ENCODE results near the gene PPP2R1B.

PPP2R1B gene

GRCh38 chr11:111765320-111765983 is 737 bp downstream of the PPP2R1B start:
- Histone ChIP-seq H3K4me3 (ENCODE audit: low read depth, low read length) (peak overlapping the region; percentile 91), H3K27ac (ENCODE audit: low read depth, low read length) (peak overlapping the region; percentile 87), H3K9me3 (ENCODE audit: control insufficient read depth, insufficient read depth, low read length) (no peaks in the 10 kb centered on the region), H3K4me1 (ENCODE audit: control insufficient read depth, insufficient read depth, low read length) (peaks cover 32% of the 10 kb centered on the region), H3K9ac (ENCODE audit: low read depth, low read length) (peak overlapping the region; percentile 70), H3K27me3 (ENCODE audit: control insufficient read depth, insufficient read depth, low read length) (no peaks in the 10 kb centered on the region), H3K36me3 (ENCODE audit: control insufficient read depth, insufficient read depth, low read length) (peaks cover 43% of the 10 kb centered on the region)

- Histone ChIP-seq H3K9ac (ENCODE audit: low read depth, low read length) (no peak overlapping the region), H3K4me3 (ENCODE audit: low read depth, low read length) (peak overlapping the region; percentile 91), H3K4me1 (ENCODE audit: control insufficient read depth, insufficient read depth, low read length) (peaks cover 24% of the 10 kb centered on the region), H3K27me3 (ENCODE audit: control insufficient read depth, insufficient read depth, low read length) (no peaks in the 10 kb centered on the region), H3K27ac (ENCODE audit: low read depth, low read length) (no peak overlapping the region), H3K9me3 (ENCODE audit: control insufficient read depth, insufficient read depth, low read length) (no peaks in the 10 kb centered on the region), H3K36me3 (ENCODE audit: control insufficient read depth, insufficient read depth, low read length) (peaks cover 51% of the 10 kb centered on the region)
Observed at GRCh38 chr11:111764621-111765020, 1.6 kb downstream of the PPP2R1B start.

GRCh38 chr11:111762981-111763643 is 3.1 kb downstream of the PPP2R1B start:
- no peaks in the 10 kb centered on the region for H3K9me3 ChIP-seq (ENCODE audit: control insufficient read depth, insufficient read depth, low read length)
- H3K27ac ChIP-seq (ENCODE audit: low read depth, low read length), result peak overlapping the region; percentile 73
- H3K4me3 ChIP-seq (ENCODE audit: low read depth, low read length), result no peak overlapping the region
- H3K9ac ChIP-seq (ENCODE audit: low read depth, low read length), result no peak overlapping the region
- H3K36me3 ChIP-seq (ENCODE audit: control insufficient read depth, insufficient read depth, low read length), result peaks cover 66% of the 10 kb centered on the region
- no peaks in the 10 kb centered on the region for H3K27me3 ChIP-seq (ENCODE audit: control insufficient read depth, insufficient read depth, low read length)
- H3K4me1 ChIP-seq (ENCODE audit: control insufficient read depth, insufficient read depth, low read length), result peaks cover 22% of the 10 kb centered on the region

GRCh38 chr11:111762526-111762925 is 3.7 kb downstream of the PPP2R1B start:
- Histone ChIP-seq H3K27me3 (ENCODE audit: control insufficient read depth, insufficient read depth, low read length) (no peaks in the 10 kb centered on the region), H3K9me3 (ENCODE audit: control insufficient read depth, insufficient read depth, low read length) (no peaks in the 10 kb centered on the region), H3K36me3 (ENCODE audit: control insufficient read depth, insufficient read depth, low read length) (peaks cover 72% of the 10 kb centered on the region), H3K4me3 (ENCODE audit: low read depth, low read length) (no peak overlapping the region), H3K4me1 (ENCODE audit: control insufficient read depth, insufficient read depth, low read length) (peaks cover 17% of the 10 kb centered on the region), H3K9ac (ENCODE audit: low read depth, low read length) (no peak overlapping the region), H3K27ac (ENCODE audit: low read depth, low read length) (peak overlapping the region; percentile 73)

GRCh38 chr11:111761036-111761435 is 5.2 kb downstream of the PPP2R1B start:
- Histone ChIP-seq H3K4me1 (ENCODE audit: control insufficient read depth, insufficient read depth, low read length) (peaks cover 12% of the 10 kb centered on the region), H3K27me3 (ENCODE audit: control insufficient read depth, insufficient read depth, low read length) (no peaks in the 10 kb centered on the region), H3K27ac (ENCODE audit: low read depth, low read length) (no peak overlapping the region), H3K9ac (ENCODE audit: low read depth, low read length) (no peak overlapping the region), H3K9me3 (ENCODE audit: control insufficient read depth, insufficient read depth, low read length) (no peaks in the 10 kb centered on the region), H3K36me3 (ENCODE audit: control insufficient read depth, insufficient read depth, low read length) (peaks cover 85% of the 10 kb centered on the region), H3K4me3 (ENCODE audit: low read depth, low read length) (no peak overlapping the region)

- Histone ChIP-seq H3K9ac (ENCODE audit: low read depth, low read length) (no peak overlapping the region), H3K4me3 (ENCODE audit: low read depth, low read length) (no peak overlapping the region), H3K4me1 (ENCODE audit: control insufficient read depth, insufficient read depth, low read length) (peaks cover 9% of the 10 kb centered on the region), H3K27ac (ENCODE audit: low read depth, low read length) (no peak overlapping the region), H3K27me3 (ENCODE audit: control insufficient read depth, insufficient read depth, low read length) (no peaks in the 10 kb centered on the region), H3K9me3 (ENCODE audit: control insufficient read depth, insufficient read depth, low read length) (no peaks in the 10 kb centered on the region), H3K36me3 (ENCODE audit: control insufficient read depth, insufficient read depth, low read length) (peaks cover 92% of the 10 kb centered on the region)
Observed at GRCh38 chr11:111759778-111760407, 6.3 kb downstream of the PPP2R1B start.

- no peak overlapping the region for H3K9ac ChIP-seq (ENCODE audit: low read depth, low read length)
- H3K27ac ChIP-seq (ENCODE audit: low read depth, low read length), result no peak overlapping the region
- H3K36me3 ChIP-seq (ENCODE audit: control insufficient read depth, insufficient read depth, low read length), result peaks cover 93% of the 10 kb centered on the region
Observed at GRCh38 chr11:111759376-111759775, 6.8 kb downstream of the PPP2R1B start.

GRCh38 chr11:111756097-111756496 is 10.1 kb downstream of the PPP2R1B start:
- H3K27ac ChIP-seq (ENCODE audit: low read depth, low read length), result no peak overlapping the region
- no peak overlapping the region for H3K9ac ChIP-seq (ENCODE audit: low read depth, low read length)
- no peaks in the 10 kb centered on the region for H3K27me3 ChIP-seq (ENCODE audit: control insufficient read depth, insufficient read depth, low read length)
- no peak overlapping the region for H3K4me3 ChIP-seq (ENCODE audit: low read depth, low read length)
- no peaks in the 10 kb centered on the region for H3K4me1 ChIP-seq (ENCODE audit: control insufficient read depth, insufficient read depth, low read length)
- H3K9me3 ChIP-seq (ENCODE audit: control insufficient read depth, insufficient read depth, low read length), result no peaks in the 10 kb centered on the region
- H3K36me3 ChIP-seq (ENCODE audit: control insufficient read depth, insufficient read depth, low read length), result peaks cover 90% of the 10 kb centered on the region

More at GRCh38 chr11:111759376-111759775, 6.8 kb downstream of the PPP2R1B start:
- H3K4me1 ChIP-seq (ENCODE audit: control insufficient read depth, insufficient read depth, low read length), result peaks cover 4% of the 10 kb centered on the region; the same call in 1 of the 2 replicates
- no peaks in the 10 kb centered on the region for H3K27me3 ChIP-seq (ENCODE audit: control insufficient read depth, insufficient read depth, low read length)
- H3K4me3 ChIP-seq (ENCODE audit: low read depth, low read length), result no peak overlapping the region
- no peaks in the 10 kb centered on the region for H3K9me3 ChIP-seq (ENCODE audit: control insufficient read depth, insufficient read depth, low read length)

- Histone ChIP-seq H3K4me1 (ENCODE audit: control insufficient read depth, insufficient read depth, low read length) (no peaks in the 10 kb centered on the region), H3K9ac (ENCODE audit: low read depth, low read length) (no peak overlapping the region), H3K27me3 (ENCODE audit: control insufficient read depth, insufficient read depth, low read length) (no peaks in the 10 kb centered on the region), H3K36me3 (ENCODE audit: control insufficient read depth, insufficient read depth, low read length) (peaks cover 94% of the 10 kb centered on the region), H3K9me3 (ENCODE audit: control insufficient read depth, insufficient read depth, low read length) (no peaks in the 10 kb centered on the region), H3K27ac (ENCODE audit: low read depth, low read length) (no peak overlapping the region), H3K4me3 (ENCODE audit: low read depth, low read length) (no peak overlapping the region)
Observed at GRCh38 chr11:111749646-111750045, 16.5 kb downstream of the PPP2R1B start.

GRCh38 chr11:111748035-111748804 is 18.0 kb downstream of the PPP2R1B start:
- no peaks in the 10 kb centered on the region for H3K27me3 ChIP-seq (ENCODE audit: control insufficient read depth, insufficient read depth, low read length)
- no peak overlapping the region for H3K9ac ChIP-seq (ENCODE audit: low read depth, low read length)
- H3K4me3 ChIP-seq (ENCODE audit: low read depth, low read length), result no peak overlapping the region
- H3K36me3 ChIP-seq (ENCODE audit: control insufficient read depth, insufficient read depth, low read length), result peaks cover 94% of the 10 kb centered on the region
- no peaks in the 10 kb centered on the region for H3K4me1 ChIP-seq (ENCODE audit: control insufficient read depth, insufficient read depth, low read length)
- no peaks in the 10 kb centered on the region for H3K9me3 ChIP-seq (ENCODE audit: control insufficient read depth, insufficient read depth, low read length)
- H3K27ac ChIP-seq (ENCODE audit: low read depth, low read length), result no peak overlapping the region
